Glomerular visceral epithelial cell (primary cell): ENCODE results near the gene TMEM183A.

Experiments
- DNase-seq: peaks from one replicate; pipeline ENCODE4 v3.0.0-alpha.2; 2016; ENCODE audit errors: extremely low spot score

The TMEM183A gene

DNA sequence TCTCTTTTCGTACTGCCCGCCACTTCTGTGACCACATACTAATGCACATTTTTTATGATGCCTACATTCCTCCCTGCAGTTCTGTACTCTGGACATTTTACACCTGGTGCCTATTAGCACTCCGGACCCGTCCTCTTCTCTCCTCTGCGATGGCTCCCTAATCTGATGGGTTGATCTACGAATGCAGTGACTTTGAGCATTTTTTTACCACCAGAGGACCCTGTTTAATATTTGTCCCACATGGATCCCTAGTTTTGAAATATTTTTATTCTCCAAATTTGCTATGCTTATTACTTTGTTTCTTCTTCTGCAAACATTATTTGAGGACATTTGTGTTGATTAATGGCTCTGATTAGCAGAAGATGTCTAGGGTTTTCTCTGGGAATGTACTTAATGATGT is 24.3 kb downstream of the TMEM183A start:
- no peak for DNase-seq

DNA sequence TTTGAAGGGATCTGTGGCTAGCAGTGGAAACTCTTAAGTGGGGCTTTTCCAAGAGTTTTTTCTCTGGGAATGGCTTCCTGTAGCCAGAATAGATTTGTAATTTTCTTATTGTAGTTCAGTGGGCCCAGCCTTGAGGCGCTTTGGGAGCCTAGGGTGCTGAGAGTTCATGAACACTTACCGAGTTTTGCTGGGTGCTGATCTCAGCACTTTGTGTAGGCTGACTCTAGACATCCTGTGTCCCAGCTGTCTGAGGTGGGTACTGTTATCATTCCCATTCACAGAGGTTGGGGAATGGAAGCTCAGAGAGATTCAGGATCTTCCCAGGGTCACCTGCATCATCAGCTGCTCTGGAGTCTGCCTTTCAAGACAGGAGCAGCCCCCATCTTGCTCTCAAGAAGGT is 26.1 kb downstream of the TMEM183A start:
- no peak for DNase-seq

DNA sequence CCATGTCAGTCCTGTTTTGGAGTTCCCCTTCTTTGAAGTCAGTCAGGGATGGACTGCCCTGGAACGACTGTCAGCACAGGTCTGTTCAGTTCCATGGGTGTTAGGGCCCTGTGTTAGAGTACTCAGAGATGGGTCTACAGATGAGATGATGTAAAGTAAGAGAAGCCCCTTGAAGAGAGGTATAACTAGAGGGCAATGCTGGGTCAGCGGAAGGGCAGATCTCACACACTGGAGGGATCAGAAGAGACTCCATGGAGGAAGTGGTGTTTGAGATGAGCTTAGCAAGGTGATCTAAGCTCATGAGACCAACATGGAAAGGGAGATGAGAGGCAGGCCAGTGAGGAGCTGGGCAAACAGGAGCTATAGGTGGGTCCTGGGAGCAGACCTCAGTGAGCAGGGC is 26.7 kb downstream of the TMEM183A start:
- no peak for DNase-seq

DNA sequence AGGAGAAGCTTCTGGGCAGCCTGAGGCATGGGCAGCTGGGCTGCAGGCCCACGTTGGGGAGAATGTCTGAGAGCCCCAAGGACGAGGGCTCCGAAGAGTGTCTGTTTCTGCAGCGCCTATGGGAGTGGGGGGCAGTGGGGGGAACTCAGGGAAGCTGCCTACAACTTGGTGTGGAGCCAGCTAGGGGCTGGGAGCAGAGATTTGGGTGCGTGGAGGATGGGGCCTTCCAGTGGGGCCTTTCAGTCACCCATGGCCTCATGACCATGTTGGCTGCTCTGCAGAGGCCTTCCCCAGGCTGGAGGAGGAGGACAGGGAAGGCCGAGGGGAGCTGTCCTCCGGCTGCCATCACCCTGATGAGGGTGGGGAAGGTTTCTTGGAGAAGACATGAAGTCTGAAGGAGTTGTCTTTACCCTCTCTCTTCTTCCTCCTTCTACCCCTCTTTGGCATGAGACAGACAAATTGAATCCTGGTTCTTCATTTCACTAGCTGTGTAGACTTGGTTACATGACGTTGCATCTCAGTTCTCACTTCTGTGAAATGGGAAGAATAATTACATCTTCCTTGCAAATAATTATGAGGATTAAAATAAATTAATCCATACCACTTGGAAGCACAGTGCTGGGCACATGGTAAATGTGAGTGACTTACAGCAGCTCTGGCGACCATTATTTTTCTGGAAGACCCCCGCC is 27.4 kb downstream of the TMEM183A start:
- DNase-seq: no peak

DNA sequence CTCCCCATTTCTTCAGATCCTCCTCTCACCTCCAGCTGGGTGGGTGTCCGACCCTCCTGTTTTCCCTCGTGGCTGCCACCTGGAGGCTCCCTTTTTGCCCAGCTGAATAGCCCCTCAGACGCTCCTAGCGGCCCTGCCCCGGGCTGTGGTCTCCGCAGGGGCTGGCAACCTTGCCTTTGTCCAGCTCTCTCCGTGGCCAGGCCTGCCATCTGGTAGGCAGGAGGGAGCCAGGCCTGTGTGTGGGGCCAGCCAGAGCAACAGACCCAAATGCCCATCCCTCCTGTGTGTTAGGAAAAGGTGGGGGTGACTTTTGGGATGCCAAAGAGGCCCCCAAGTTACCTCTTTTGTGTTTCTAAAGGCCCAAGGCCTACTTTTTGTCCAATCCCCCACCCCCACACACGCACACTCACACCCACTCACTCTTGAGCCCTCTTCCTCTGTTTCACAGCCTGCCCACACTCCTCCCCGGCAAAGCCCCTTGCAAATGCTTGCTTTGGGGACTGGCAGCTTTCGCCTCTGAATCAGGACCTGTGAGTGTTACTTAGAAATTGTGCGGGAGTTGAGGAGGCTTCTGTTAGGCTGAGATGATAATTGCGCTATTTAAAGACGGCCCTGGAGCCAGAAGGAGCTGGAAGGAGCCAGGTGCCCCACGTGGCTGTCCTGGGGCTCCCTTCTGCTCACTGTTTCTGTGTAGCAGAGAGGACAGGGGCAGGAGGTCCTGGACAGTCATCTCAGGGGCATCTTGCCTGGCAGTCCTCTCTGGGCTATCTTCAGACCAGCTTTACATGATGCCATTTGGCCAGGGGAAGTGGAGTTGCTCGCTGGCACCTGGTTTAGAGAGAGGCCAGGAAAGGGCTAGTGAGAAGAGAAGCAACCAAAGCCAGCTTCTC is 28.2 kb downstream of the TMEM183A start:
- no peak for DNase-seq

DNA sequence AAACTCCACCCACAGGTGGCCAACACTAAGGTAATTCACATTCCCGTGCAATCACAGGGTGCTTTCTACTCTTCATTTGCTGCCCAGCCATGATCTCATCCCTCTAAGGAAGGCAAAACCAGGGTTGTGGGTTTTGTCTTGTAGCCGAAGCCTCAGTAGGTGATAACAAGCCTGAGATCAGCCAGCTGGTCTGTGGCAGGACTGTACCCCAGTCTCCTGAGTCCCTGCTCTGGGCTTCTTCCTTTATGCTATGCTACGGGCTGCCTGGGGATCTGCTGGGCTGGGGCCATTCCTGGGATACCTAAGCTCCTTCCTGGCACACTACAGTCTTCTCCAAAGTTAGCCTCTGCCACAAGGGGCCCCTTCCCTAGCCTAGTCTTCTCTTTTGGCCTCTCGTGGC is 29.0 kb downstream of the TMEM183A start:
- peak; percentile 73 for DNase-seq

DNA sequence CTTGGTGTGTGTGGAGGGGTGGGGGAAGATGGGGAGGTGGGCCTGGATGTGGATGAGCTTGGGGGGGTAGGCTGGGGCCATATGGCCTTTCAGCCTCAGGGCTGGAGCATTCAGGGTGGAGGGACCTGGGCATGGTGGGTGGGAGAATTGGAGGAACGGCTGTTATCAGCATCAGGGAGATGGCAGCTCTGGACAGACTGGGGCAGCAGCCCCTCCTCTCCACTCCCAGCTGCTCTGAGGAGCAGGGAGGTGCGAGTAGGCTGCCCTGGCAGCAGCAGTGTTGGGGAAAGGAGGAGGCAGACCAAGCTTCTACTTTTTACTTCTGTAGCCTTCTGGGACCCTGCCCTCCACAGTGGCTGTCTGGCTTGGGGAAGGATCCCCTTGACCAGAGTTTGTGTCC is 29.4 kb downstream of the TMEM183A start:
- DNase-seq: no peak

DNA sequence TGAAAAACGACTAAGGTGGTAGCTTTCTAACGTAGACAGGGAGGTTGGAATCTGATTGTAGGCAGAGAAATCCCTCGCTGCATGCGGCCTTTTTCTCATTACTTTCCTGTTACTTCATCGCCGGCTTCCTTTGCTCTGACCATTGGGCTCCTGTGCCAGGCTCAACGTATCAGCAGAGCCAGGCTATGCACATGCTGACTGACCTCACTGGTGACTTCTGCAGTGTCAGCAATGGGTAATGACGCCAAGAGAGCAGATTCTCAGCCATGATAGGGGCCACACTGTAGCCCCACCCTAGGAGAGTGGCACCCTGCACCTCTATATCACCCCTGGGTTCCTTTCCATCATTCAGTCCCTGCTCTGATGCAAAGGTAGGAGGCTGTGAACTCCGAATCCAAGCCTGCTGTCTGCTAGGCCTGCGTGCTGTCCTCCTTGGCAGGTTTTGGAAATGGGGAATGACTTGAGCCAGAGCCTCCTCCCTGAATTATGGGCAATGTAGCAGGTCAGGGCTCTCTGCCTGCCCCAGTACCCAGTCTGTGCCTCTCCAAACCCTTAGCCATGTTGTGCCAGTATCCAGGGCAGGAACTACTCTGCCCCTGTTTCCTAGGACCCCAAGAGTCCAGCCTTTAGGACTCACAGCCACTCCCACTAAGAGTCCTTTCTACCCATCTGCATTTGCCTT is 30.5 kb downstream of the TMEM183A start:
- DNase-seq: no peak

DNA sequence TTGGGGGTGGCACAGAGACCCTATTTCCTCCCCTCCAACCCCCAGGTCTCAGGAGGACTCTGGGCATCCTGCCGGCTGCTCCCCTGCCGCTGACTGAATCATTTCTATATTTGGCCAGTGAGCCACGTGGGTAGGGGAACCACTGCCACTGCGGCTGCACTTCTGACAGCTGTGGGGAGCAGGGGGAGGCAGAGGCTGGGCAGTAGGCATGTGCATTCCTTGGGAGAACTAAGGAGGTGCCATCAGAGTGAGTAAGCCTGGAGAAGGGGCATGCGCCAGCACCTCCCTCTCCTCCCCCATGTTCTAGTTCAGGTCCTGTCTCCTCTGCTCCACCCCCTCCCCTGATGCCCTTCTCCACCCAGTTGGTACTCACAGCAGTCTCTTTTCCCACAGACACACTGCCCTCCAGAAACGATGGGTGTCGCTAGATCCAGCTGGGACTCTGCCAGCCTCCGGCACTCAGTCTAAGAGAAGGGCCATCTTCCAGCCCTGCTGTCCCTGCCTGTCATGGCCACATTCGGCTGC is 31.1 kb downstream of the TMEM183A start:
- DNase-seq: peak; percentile 96

DNA sequence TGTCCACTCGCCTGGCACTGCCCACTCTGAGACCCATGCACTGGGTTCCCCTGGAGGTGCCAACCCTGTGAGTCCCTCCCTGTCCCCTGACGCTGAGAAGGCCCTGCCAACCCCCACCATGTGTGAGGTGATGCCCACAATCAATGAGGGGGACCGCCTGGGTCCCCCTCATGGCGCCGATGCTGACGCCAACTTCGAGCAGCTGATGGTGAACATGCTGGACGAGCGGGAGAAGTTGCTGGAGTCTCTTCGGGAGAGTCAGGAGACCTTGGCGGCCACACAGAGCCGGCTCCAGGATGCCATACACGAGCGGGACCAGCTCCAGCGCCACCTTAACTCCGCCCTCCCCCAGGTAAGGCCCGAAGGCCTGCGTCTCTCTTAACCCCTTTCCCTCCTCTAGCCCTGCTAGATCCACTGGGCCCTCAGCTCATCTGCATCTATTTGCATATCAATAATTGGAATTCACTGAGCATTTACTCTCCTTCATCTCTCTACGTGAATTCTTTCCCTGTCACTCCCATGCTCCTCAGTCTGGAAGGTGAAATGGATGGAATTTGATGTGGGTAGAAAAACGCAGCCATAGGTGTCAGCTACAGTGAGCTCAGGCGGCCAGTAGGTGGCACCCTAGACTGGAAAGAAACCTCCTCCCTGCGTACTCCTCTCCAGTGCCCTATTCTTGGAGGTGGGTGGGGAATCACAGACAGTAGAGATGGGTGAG is 31.9 kb downstream of the TMEM183A start:
- peak; percentile 75 for DNase-seq

DNA sequence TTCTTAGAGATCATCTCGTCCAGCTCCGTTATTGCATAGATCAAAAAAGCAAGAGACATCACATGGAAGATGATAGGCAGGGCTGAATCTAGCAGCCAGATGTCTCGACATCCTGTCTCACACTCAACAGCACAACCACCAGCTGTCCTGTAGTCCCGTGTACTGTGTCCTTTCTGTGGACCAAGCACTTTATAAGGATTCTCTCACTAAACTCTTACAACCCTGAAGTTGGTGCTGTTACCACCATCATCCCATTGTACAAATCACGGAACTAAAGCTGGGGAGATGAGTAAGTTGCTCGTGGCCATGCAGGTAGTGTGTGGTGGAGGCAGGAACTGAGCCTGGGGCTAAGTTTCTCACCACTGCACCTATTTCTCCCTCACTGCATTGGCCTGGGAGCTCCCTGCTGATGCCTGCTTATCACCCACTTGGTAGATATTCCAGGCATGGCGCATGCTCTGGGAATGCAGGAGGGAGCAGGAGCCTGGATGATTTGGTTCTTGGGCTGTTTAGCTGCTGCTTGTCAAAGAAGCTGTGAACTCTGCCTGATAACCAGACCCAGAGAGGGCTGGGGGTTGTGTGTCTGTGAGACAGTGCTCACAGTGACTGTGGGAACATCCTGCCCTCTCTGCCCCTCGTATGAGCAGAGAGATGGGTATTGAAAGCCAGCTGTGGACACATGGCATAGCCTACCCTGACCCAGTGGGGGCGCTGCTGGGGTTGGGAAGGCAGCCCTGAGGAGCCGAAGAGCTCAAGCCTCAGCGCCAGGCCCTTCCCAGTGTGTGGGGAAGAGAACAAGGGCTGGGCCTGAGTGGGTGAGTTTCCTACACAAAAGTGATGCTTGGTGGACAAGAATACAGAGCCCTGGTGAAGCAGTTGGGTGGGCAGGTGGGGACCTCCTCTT is 32.7 kb downstream of the TMEM183A start:
- no peak for DNase-seq

DNA sequence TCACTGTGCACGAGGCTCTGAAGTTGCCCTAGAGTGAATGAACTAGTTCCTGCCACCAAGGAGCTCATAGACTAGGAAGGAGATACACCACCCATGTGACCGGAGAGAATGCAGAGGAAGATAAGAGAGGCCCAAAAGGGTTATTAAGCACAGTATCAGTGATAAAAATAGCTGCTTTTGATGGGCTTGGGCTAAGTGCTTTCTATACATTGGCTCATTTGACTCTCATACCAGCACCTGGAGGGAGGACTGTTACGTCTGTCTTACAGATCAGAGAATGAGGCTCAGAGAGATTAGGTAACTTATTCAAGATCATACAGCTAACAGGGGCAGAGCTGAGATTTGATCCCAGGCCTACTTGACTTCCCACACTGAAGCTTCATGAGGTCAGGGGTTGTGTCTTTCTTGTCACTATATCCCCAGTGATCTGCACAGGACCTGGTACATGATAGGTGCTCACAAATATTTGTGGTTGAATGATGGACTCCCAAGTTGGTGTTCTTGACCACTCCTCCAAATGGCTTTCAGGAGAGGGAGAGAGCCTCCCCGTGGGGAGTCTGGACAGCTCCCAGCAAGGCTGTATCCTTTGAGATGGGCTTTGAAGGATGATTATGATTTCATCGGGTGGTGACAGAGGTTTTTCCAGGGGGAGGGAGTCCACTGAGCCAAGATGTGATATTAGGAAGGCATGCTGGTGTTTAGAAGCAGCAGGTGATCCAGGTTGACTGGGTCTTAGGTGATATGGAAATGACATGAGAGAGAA is 33.5 kb downstream of the TMEM183A start:
- DNase-seq: no peak

DNA sequence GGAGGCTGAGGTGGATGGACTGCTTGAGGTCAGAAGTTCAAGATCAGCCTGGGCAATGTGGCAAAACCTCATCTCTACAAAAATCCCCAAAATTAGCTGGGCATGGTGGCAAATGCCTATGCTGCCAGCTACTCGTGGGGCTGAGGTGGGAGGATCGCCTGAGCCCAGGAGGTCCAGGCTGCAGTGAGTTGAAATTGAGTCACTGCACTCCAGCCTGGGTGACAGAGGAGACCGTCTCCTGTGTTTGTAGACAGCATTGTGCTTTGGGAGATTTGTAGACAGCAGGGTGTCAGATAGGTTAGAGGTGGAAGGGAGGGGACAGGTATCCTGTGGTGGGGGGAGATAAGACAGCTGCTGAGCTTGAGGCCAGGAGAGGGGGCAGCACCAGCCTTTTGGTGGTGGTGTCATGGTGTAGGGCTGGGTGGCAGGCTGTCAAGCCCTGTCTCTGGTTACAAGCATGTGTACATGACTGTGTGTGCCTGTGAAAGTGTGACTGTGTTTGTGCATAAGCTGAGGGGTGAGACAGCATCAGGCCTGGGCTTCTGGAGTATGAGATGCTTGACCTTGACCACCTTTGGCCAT is 34.3 kb downstream of the TMEM183A start:
- DNase-seq: no peak

DNA sequence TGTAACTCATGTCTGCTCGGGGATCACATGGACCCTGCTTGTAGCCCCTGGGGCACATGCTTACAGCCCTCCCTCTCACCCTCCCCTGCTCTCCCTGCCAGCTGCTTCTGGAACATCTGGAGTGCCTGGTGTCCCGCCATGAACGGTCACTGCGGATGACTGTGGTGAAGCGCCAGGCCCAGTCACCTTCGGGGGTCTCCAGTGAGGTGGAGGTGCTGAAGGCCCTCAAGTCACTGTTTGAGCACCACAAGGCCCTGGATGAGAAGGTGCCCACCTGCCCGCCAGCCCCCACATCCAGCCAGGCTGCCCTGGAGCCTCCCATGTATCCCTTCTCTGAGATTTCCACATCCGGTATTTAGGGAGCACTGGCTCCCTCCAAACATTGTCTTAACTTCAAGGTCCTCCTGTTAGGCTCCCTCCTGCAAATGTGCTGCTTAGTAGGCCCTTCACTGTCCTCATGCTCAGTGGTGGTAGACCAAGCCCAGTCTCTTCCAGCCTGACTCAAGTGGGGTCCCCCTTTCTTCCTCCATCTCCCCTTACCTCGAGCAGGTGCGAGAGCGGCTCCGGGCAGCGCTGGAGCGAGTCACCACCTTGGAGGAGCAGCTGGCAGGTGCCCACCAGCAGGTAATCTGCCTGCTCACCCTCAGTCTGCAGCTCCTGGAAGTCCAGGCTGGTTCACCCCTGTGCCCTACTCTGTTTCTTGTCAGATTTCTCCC is 36.8 kb downstream of the TMEM183A start:
- no peak for DNase-seq

DNA sequence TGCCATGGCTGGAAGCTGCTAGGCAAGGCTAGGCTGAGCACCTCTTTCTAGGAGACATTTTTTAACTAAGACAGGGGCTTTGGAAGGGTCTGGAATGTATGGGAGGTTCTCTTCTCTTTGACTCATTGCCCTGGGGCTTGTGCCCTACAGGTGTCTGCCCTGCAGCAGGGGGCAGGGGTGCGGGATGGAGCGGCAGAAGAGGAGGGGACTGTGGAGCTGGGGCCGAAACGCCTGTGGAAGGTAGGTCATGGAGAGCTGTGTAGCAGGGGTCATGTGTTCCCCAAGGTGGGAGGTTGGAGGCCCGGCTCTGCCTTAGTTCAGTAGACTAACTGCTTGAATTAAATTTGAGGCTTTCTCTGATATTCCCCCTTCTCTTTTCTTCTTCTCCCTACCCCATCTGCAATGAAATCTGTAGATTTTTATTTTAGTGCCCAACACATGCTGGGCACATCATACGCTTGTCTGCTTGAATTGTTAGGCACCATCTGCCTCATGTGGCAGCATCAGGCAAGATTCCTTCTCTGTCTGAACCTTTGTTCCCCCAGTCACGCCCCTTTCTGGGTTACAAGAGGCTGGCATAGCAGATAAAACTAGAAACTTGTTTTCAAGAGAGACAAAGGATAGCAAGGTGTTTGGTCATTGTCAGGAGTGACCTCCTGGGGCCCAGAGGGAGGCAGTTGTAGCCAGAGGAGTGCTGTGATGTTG is 37.5 kb downstream of the TMEM183A start:
- DNase-seq: no peak

DNA sequence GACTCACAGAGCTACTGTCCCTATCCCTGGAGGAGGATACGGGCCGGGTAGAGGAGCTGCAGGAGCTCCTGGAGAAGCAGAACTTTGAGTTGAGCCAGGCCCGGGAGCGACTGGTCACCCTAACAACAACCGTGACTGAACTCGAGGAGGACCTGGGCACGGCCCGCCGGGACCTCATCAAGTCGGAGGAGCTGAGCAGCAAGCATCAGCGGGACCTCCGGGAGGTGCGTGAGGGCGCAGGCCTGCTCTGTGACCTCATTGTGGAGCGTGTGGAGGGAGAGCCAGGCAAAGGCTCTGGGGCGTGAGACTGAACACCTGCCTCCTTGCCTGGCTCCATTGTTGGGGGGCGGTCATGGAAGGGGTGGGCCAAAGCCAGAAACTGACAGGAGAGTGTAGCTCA is 38.2 kb downstream of the TMEM183A start:
- no peak for DNase-seq

DNA sequence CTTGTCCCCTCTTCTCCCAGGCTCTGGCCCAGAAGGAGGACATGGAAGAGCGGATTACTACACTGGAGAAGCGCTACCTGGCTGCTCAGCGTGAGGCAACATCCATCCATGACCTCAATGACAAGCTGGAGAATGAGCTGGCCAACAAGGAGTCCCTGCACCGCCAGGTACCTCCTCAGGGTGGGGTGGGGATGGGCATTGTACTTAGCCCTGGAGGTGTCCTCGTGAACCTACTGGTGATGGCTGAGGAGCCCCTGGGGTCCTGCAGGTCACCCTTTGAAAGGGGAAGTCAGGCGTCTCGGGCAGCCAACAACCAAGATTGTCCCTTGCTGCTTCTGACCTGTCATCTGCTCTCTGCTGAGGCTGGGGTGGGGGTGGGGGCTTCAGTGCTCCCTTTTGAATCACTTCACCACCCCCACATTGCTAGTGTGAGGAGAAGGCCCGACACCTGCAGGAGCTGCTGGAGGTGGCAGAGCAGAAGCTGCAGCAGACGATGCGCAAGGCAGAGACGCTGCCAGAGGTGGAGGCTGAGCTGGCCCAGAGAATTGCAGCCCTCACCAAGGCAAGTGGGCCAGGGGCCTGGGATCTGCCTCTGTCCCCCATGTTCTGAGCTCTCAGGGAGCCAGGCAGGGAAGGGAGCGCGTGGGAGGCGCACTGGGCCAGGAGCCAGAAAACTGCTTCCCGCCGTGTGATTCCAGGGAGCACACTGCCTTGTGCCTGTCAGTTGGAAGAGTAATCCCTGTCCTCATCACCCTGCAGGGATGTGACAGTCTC is 38.8 kb downstream of the TMEM183A start:
- DNase-seq: no peak
